GM23248 (cell line): Measurements from ENCODE around the gene UBASH3A. TPM values are rescaled to one million over a fixed set of nuclear protein-coding genes. Genes with fewer than 3 reads are reported as not detected.

Source experiments
- DNase-seq: peaks from one replicate; pipeline ENCODE4 v3.0.0-alpha.2; 2015
- H2AFZ ChIP-seq: fragments of 200-600 bp; sonication (generic); 2 replicates; pipeline ENCODE4 v1.6.1; 2016; ENCODE audit warnings: antibody characterized with exemption
- H3F3A ChIP-seq: fragments of 200-600 bp; sonication (generic); 2 replicates; pipeline ENCODE4 v1.6.1; 2016; ENCODE audit warnings: mild to moderate bottlenecking, antibody characterized with exemption, mixed run types; ENCODE audit not compliant: insufficient read depth
- H3K27ac ChIP-seq: fragments of 200-600 bp; sonication (generic); 2 replicates; pipeline ENCODE4 v1.5.1; 2016; ENCODE audit warnings: mild to moderate bottlenecking
- H3K27me3 ChIP-seq: fragments of 200-600 bp; sonication (generic); replicated peaks from 2 replicates; pipeline ENCODE4 v1.6.1; 2016; ENCODE audit warnings: mild to moderate bottlenecking; ENCODE audit not compliant: insufficient read depth
- H3K36me3 ChIP-seq: fragments of 200-600 bp; sonication (generic); 2 replicates; pipeline ENCODE4 v1.6.1; 2016; ENCODE audit warnings: low read depth, mild to moderate bottlenecking
- H3K4me1 ChIP-seq: fragments of 200-600 bp; sonication (generic); 2 replicates; pipeline ENCODE4 v1.6.1; 2016; ENCODE audit warnings: mild to moderate bottlenecking; ENCODE audit not compliant: insufficient read depth
- H3K4me2 ChIP-seq: fragments of 200-600 bp; sonication (generic); one replicate; pipeline ENCODE4 v1.6.1; 2016; ENCODE audit warnings: mild to moderate bottlenecking; ENCODE audit not compliant: unreplicated experiment
- H3K4me3 ChIP-seq: fragments of 200-600 bp; sonication (generic); 2 replicates; pipeline ENCODE4 v1.5.1; 2016; ENCODE audit warnings: mild to moderate bottlenecking
- H3K79me2 ChIP-seq: fragments of 200-600 bp; sonication (generic); 2 replicates; pipeline ENCODE4 v1.6.1; 2016; ENCODE audit warnings: mild to moderate bottlenecking; ENCODE audit not compliant: insufficient read depth
- H3K9ac ChIP-seq: fragments of 200-600 bp; sonication (generic); 2 replicates; pipeline ENCODE4 v1.6.1; 2016; ENCODE audit warnings: mild to moderate bottlenecking
- H3K9me2 ChIP-seq: fragments of 200-600 bp; sonication (generic); 2 replicates; pipeline ENCODE4 v1.6.1; 2016; ENCODE audit warnings: mixed run types, mild to moderate bottlenecking, moderate library complexity; ENCODE audit not compliant: insufficient read depth
- H3K9me3 ChIP-seq: fragments of 200-600 bp; sonication (generic); one replicate; pipeline ENCODE4 v1.6.1; 2017; ENCODE audit warnings: low read depth
- H4K20me1 ChIP-seq: fragments of 200-600 bp; sonication (generic); 2 replicates; pipeline ENCODE4 v1.6.0; 2016; ENCODE audit not compliant: insufficient read depth
- EZH2 ChIP-seq: fragments of 200-600 bp; sonication (generic); IDR thresholded peaks from 2 replicates; pipeline ENCODE4 v1.6.1; 2018; ENCODE audit warnings: antibody characterized with exemption, mild to moderate bottlenecking; ENCODE audit not compliant: insufficient read depth, poor library complexity, severe bottlenecking
- EZH2phosphoT487 ChIP-seq: fragments of 200-600 bp; sonication (generic); IDR thresholded peaks from 2 replicates; pipeline ENCODE4 v1.6.1; 2018; ENCODE audit warnings: antibody characterized with exemption, moderate library complexity, mild to moderate bottlenecking, low read depth; ENCODE audit not compliant: insufficient read depth
- WGBS, 2 experiments: methylation state at CpG; one replicate each; pipeline ENCODE4 v1.1.6; 2015 to 2017; ENCODE audit warnings: low lambda C conversion rate in 2 of 2, low coverage in 1 of 2; ENCODE audit errors: missing lambda C conversion rate in 2 of 2; 5-methylcytosine and 5-hydroxymethylcytosine counted together
- in situ Hi-C: fragments of 300-500 bp; cut with MboI; formaldehyde crosslinking; loops from 2 replicates; pipeline ENCODE4 v1.15.0; 2020
- polyA plus RNA-seq: library from polyadenylated mRNA; unstranded; fragments of >200 nt; fragmentation: Nextera tagmentation; extraction: Ambion mirVana; gene quantifications from 2 replicates; pipeline ENCODE4 v1.2.1, GENCODE V29; 2016
- total RNA-seq: library from RNA; depleted of rRNA; stranded (reverse); fragments of >200 nt; shearing (Covaris generic); gene quantifications from 2 replicates; pipeline ENCODE4 v1.2.3, GENCODE V29; 2014

The UBASH3A gene
- total and polyA plus RNA-seq, 2 experiments from 2014 or later, result not detected

DNA sequence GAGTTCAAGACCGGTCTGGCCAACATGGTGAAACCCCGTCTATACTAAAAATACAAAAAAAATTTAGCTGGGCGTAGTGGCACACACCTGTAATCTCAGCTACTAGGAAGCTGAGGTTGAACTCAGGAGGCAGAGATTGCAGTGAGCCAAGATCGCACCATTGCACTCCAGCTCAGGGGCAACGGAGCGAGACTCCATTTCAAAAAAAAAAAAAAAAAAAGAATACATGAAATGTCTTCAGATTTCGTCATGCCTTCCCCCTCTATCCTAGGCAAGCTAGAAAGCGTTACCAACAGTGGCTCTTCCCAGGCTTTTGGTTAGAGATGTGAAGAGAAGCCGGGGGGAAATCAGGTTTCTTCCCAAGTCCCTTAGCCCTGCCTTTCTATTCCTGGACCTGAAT lies 41.0 kb upstream of the UBASH3A start:
- no peaks in the 10 kb centered on the region for H3K79me2 ChIP-seq
- TF ChIP-seq EZH2phosphoT487, result no peak
- TF ChIP-seq EZH2, result no peak
- no peaks in the 10 kb centered on the region for H4K20me1 ChIP-seq
- H3K9me3 ChIP-seq, result no peaks in the 10 kb centered on the region
- DNase-seq, result no peak
- no peaks in the 10 kb centered on the region for H3K4me1 ChIP-seq
- no peak overlapping the region for H3K4me3 ChIP-seq
- in situ Hi-C loops, result no loop called here
- no peak overlapping the region for H2AFZ ChIP-seq
- H3K27ac ChIP-seq, result no peak overlapping the region
- whole genome bisulfite sequencing, 2 experiments, result 58 to 59% methylated on average over 9 of the region's 9 CpGs
- H3K9ac ChIP-seq, result no peak overlapping the region
- no peaks in the 10 kb centered on the region for H3K36me3 ChIP-seq
- no peak overlapping the region for H3K4me2 ChIP-seq
- H3F3A ChIP-seq, result no peaks in the 10 kb centered on the region
- 0 out of 2 replicates have a peak, but pooled peaks cover 2% of the 10 kb centered on the region for H3K27me3 ChIP-seq
- no peaks in the 10 kb centered on the region for H3K9me2 ChIP-seq

DNA sequence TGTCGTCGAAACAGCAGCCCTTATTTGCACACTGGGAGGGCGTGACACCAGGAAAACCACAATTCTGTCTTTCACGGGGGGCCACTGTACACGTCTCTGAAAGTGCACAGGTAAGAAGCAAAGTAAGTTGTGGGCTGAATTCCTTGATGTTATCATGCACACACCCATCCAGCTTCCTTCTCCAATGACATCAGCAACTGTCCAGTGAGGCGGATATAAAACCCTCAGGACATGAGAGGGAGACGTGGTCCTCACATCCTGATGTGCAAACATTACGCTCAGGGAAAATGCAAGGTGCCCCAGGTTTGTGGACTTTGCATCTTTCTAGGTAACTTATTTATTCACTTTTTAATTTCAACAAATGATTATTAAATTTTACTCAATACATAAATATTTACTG lies 40.4 kb upstream of the UBASH3A start:
- Histone ChIP-seq H4K20me1 (no peaks in the 10 kb centered on the region), H3K9me2 (no peaks in the 10 kb centered on the region), H3F3A (no peaks in the 10 kb centered on the region), H3K9ac (no peak overlapping the region), H3K4me1 (no peaks in the 10 kb centered on the region), H2AFZ (no peak overlapping the region), H3K36me3 (no peaks in the 10 kb centered on the region), H3K4me3 (no peak overlapping the region), H3K79me2 (no peaks in the 10 kb centered on the region), H3K27me3 (0 out of 2 replicates have a peak, but pooled peaks cover 2% of the 10 kb centered on the region), H3K9me3 (no peaks in the 10 kb centered on the region), H3K27ac (no peak overlapping the region), H3K4me2 (no peak overlapping the region)
- WGBS, 2 experiments, result 55 to 63% methylated on average over 8 of the region's 8 CpGs
- DNase-seq, result no peak
- in situ Hi-C loops, result no loop called here
- TF ChIP-seq EZH2phosphoT487, result no peak
- TF ChIP-seq EZH2, result no peak

DNA sequence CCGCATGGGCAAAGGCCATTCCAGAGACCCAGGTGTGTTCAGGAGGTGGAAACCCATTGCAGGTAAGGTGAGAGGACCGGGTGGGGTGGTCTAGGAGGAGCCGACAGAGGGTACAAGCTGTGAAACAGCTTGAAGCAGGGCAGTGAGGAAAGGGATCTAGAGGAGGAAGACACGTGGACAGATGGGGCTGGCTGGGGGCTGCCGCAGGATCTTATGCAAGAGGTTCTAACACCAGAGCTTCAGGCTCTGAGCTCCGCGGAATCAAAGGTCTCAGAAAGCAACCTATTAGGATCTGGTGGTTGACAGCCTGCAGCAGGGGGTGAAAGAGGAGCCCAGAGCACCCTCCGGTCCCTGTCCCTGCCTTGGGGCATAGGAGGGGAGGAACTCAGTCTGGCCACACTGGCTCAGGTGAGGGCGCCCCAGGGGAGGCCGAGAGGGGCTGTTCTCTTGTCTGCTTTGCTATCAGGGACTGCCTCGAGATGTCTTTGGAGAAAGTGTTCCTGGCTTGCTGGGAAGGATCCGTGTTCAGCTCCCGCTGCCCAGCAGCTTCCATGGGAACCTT lies 39.3 kb upstream of the UBASH3A start:
- no peaks in the 10 kb centered on the region for H3K4me1 ChIP-seq
- WGBS, 2 experiments, result 48 to 51% methylated on average over 13 of the region's 13 CpGs
- no peaks in the 10 kb centered on the region for H3F3A ChIP-seq
- no peak overlapping the region for H3K9ac ChIP-seq
- no peak overlapping the region for H3K27ac ChIP-seq
- no peaks in the 10 kb centered on the region for H3K9me2 ChIP-seq
- no peak overlapping the region for H2AFZ ChIP-seq
- no peaks in the 10 kb centered on the region for H3K36me3 ChIP-seq
- no peaks in the 10 kb centered on the region for H3K9me3 ChIP-seq
- no peak overlapping the region for H3K4me3 ChIP-seq
- in situ Hi-C loops, result no loop called here
- DNase-seq, result no peak
- no peaks in the 10 kb centered on the region for H3K79me2 ChIP-seq
- H4K20me1 ChIP-seq, result no peaks in the 10 kb centered on the region
- H3K4me2 ChIP-seq, result no peak overlapping the region
- no peak for TF ChIP-seq EZH2
- no peak for TF ChIP-seq EZH2phosphoT487
- H3K27me3 ChIP-seq, result 0 out of 2 replicates have a peak, but pooled peaks cover 2% of the 10 kb centered on the region

DNA sequence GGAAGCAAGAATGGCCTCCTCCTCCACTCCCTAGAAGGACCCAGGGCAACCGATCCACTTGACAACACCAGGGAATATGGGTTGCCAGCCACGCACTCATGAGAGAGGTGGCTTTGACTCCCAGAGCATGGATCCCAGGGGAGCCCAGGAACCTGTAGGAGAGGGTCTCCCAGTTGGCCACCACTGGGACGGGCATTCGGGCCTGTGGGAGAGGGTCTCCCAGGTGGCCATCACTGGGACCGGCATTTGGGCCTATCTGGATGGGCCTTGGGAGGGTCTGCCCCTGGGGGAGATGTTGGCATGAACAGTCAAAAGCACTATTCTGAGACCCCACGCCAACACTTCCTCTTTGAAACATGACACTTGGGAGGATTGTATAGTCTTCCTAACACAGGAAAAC lies 37.9 kb upstream of the UBASH3A start:
- TF ChIP-seq EZH2phosphoT487 (no peak), EZH2 (no peak)
- Histone ChIP-seq H3K4me1 (no peaks in the 10 kb centered on the region), H3K27ac (no peak overlapping the region), H3K79me2 (no peaks in the 10 kb centered on the region), H3K4me3 (no peak overlapping the region), H3F3A (no peaks in the 10 kb centered on the region), H3K9me3 (no peaks in the 10 kb centered on the region), H4K20me1 (no peaks in the 10 kb centered on the region), H3K36me3 (no peaks in the 10 kb centered on the region), H3K9me2 (no peaks in the 10 kb centered on the region), H2AFZ (no peak overlapping the region), H3K4me2 (no peak overlapping the region), H3K9ac (no peak overlapping the region), H3K27me3 (0 out of 2 replicates have a peak, but pooled peaks cover 2% of the 10 kb centered on the region)
- WGBS, 2 experiments, result 38 to 42% methylated on average over 6 of the region's 6 CpGs
- in situ Hi-C loops, result no loop called here
- DNase-seq, result no peak
